IMR-90 (cell line): ENCODE results near the gene COL15A1. TPM values are rescaled to one million over a fixed set of nuclear protein-coding genes. Genes with fewer than 3 reads are reported as not detected.

Experiments used
- ATAC-seq: fragments of 200-7000 bp; cut with Tn5 transposase; 2 replicates; pipeline ENCODE4 v1.9.1; 2020; ENCODE audit warnings: low read depth, mild to moderate bottlenecking, moderate library complexity
- BruUV-seq: library from RNA; stranded (reverse); fragments of 400-500 nt; replicated peaks from 2 replicates; lab custom pipeline; 2021; lab: Mats Ljungman, UMichigan
- CTCF ChIA-PET: fragments of 300-600 bp; formaldehyde crosslinking; extraction: SDS; loops from one replicate; lab custom pipeline; 2021; ENCODE audit warnings: antibody characterized with exemption; lab: Yijun Ruan, JAX
- POLR2A ChIA-PET: fragments of 300-600 bp; sonication (Branson Sonifier 250); formaldehyde crosslinking; loops from one replicate; lab custom pipeline; 2022; ENCODE audit warnings: antibody characterized with exemption; ENCODE audit not compliant: unreplicated experiment; lab: Charles Lee
- DNase-seq: peaks from one replicate; pipeline ENCODE4 v3.0.0; 2013
- H2AFZ ChIP-seq: replicated peaks from 2 replicates; pipeline ENCODE3; 2013; ENCODE audit warnings: low read length, mild to moderate bottlenecking; ENCODE audit not compliant: poor library complexity
- H2AK5ac ChIP-seq: 2 replicates; pipeline ENCODE4 v1.6.1; 2013; ENCODE audit warnings: low read depth, low read length, inconsistent platforms
- H2AK9ac ChIP-seq: replicated peaks from 2 replicates; pipeline ENCODE3; 2013; ENCODE audit warnings: mild to moderate bottlenecking, low read depth, low read length, moderate library complexity; ENCODE audit not compliant: poor library complexity
- H2BK120ac ChIP-seq: 2 replicates; pipeline ENCODE4 v1.6.1; 2013; ENCODE audit warnings: low read depth, low read length, inconsistent platforms
- H2BK15ac ChIP-seq: 3 replicates; pipeline ENCODE4 v1.6.1; 2013; ENCODE audit warnings: low read depth, low read length, inconsistent platforms
- H2BK20ac ChIP-seq: 2 replicates; pipeline ENCODE4 v1.6.1; 2013; ENCODE audit warnings: low read depth, mild to moderate bottlenecking, inconsistent platforms, low read length, moderate library complexity
- H2BK5ac ChIP-seq: 2 replicates; pipeline ENCODE4 v1.6.1; 2013; ENCODE audit warnings: mild to moderate bottlenecking, low read depth, low read length, inconsistent platforms; ENCODE audit not compliant: poor library complexity, severe bottlenecking
- H3K14ac ChIP-seq: replicated peaks from 2 replicates; pipeline ENCODE4 v1.6.1; 2013; ENCODE audit warnings: low read depth, low read length, inconsistent platforms
- H3K18ac ChIP-seq: 2 replicates; pipeline ENCODE4 v1.6.1; 2013; ENCODE audit warnings: low read depth, low read length, control low read depth
- H3K23ac ChIP-seq: 2 replicates; pipeline ENCODE4 v1.6.1; 2013; ENCODE audit warnings: low read depth, low read length, inconsistent platforms
- H3K27ac ChIP-seq: 2 replicates; pipeline ENCODE4 v1.5.1; 2013; ENCODE audit warnings: mild to moderate bottlenecking, control low read depth, low read length; ENCODE audit not compliant: insufficient read depth
- H3K27me3 ChIP-seq: 2 replicates; pipeline ENCODE4 v1.6.1; 2013; ENCODE audit warnings: low read length; ENCODE audit not compliant: control insufficient read depth, insufficient read depth
- H3K36me3 ChIP-seq: 2 replicates; pipeline ENCODE4 v1.6.1; 2013; ENCODE audit warnings: low read length, mixed read lengths; ENCODE audit not compliant: control insufficient read depth, insufficient read depth
- H3K4ac ChIP-seq: 2 replicates; pipeline ENCODE4 v1.6.1; 2013; ENCODE audit warnings: low read depth, low read length, inconsistent platforms
- H3K4me1 ChIP-seq: 2 replicates; pipeline ENCODE4 v1.6.1; 2013; ENCODE audit warnings: low read length, mixed read lengths; ENCODE audit not compliant: control insufficient read depth, insufficient read depth
- H3K4me2 ChIP-seq: 2 replicates; pipeline ENCODE4 v1.6.1; 2013; ENCODE audit warnings: low read depth, mild to moderate bottlenecking, control low read depth, low read length, moderate library complexity
- H3K4me3 ChIP-seq: 2 replicates; pipeline ENCODE4 v1.5.1; 2013; ENCODE audit warnings: low read depth, mild to moderate bottlenecking, control low read depth, low read length, moderate library complexity; ENCODE audit not compliant: insufficient read depth
- H3K56ac ChIP-seq: 2 replicates; pipeline ENCODE4 v1.6.1; 2013; ENCODE audit warnings: low read length, inconsistent platforms; ENCODE audit not compliant: insufficient read depth; ENCODE audit errors: extremely low read depth
- H3K79me1 ChIP-seq, 2 experiments: 2 replicates each; pipeline ENCODE4 v1.6.1; 2013; ENCODE audit warnings: low read length in 2 of 2, inconsistent platforms in 1 of 2, low read depth in 1 of 2
- H3K9ac ChIP-seq: 2 replicates; pipeline ENCODE4 v1.6.1; 2013; ENCODE audit warnings: low read depth, low read length, control low read depth
- H3K9me1 ChIP-seq: 2 replicates; pipeline ENCODE4 v1.6.1; 2013; ENCODE audit warnings: low read length, inconsistent platforms; ENCODE audit not compliant: insufficient read depth
- H3K9me3 ChIP-seq: 2 replicates; pipeline ENCODE4 v1.6.1; 2013; ENCODE audit warnings: low read length; ENCODE audit not compliant: control insufficient read depth, insufficient read depth
- H4K20me1 ChIP-seq: 2 replicates; pipeline ENCODE4 v1.6.1; 2013; ENCODE audit warnings: low read length, inconsistent platforms; ENCODE audit not compliant: insufficient read depth
- H4K5ac ChIP-seq: 2 replicates; pipeline ENCODE4 v1.6.1; 2013; ENCODE audit warnings: mild to moderate bottlenecking, low read depth, low read length, control low read depth
- H4K8ac ChIP-seq, 2 experiments: 2 replicates each; pipeline ENCODE4 v1.6.1; 2013; ENCODE audit warnings: low read depth in 2 of 2, low read length in 2 of 2, control low read depth in 1 of 2, inconsistent platforms in 1 of 2
- H4K91ac ChIP-seq: 2 replicates; pipeline ENCODE4 v1.6.1; 2013; ENCODE audit warnings: low read depth, low read length, inconsistent platforms; ENCODE audit not compliant: insufficient read depth
- BHLHE40 ChIP-seq: fragments of 150-350 bp; IDR thresholded peaks from 2 replicates; pipeline ENCODE4 v1.6.1; 2016; ENCODE audit warnings: mild to moderate bottlenecking, low read depth, low read length
- CEBPB ChIP-seq: IDR thresholded peaks from 2 replicates; pipeline ENCODE4 v1.6.1; 2012; ENCODE audit warnings: low read depth, low read length, improper control_type of control experiment
- FOS ChIP-seq: fragments of 150-350 bp; IDR thresholded peaks from 2 replicates; pipeline ENCODE4 v1.6.1; 2016; ENCODE audit warnings: low read depth, low read length
- MAFK ChIP-seq: IDR thresholded peaks from 2 replicates; pipeline ENCODE4 v1.6.1; 2012; ENCODE audit warnings: low read depth, low read length, improper control_type of control experiment
- MAZ ChIP-seq: IDR thresholded peaks from 2 replicates; pipeline ENCODE4 v1.6.1; 2012; ENCODE audit warnings: low read depth, mild to moderate bottlenecking, low read length, improper control_type of control experiment, moderate library complexity, borderline replicate concordance
- MXI1 ChIP-seq: IDR thresholded peaks from 2 replicates; pipeline ENCODE4 v1.6.1; 2012; ENCODE audit warnings: low read depth, mild to moderate bottlenecking, low read length, moderate library complexity, borderline replicate concordance
- NFE2L2 ChIP-seq: fragments of 150-350 bp; IDR thresholded peaks from 2 replicates; pipeline ENCODE4 v1.6.1; 2016; ENCODE audit warnings: low read depth, mild to moderate bottlenecking, low read length
- POLR2A ChIP-seq: IDR thresholded peaks from 2 replicates; pipeline ENCODE4 v1.6.1; 2012; ENCODE audit warnings: mild to moderate bottlenecking, low read depth, low read length
- RAD21 ChIP-seq: IDR thresholded peaks from 2 replicates; pipeline ENCODE4 v1.6.1; 2012; ENCODE audit warnings: low read length, improper control_type of control experiment
- RCOR1 ChIP-seq: IDR thresholded peaks from 2 replicates; pipeline ENCODE4 v1.6.1; 2012; ENCODE audit warnings: mild to moderate bottlenecking, low read length, improper control_type of control experiment; ENCODE audit not compliant: insufficient replicate concordance
- RFX5 ChIP-seq: IDR thresholded peaks from 2 replicates; pipeline ENCODE4 v1.8.0; 2012; ENCODE audit warnings: low read depth, mild to moderate bottlenecking, low read length, moderate library complexity
- SMC3 ChIP-seq: fragments of 150-350 bp; IDR thresholded peaks from 2 replicates; pipeline ENCODE4 v1.6.1; 2016; ENCODE audit warnings: low read depth, mild to moderate bottlenecking, antibody characterized with exemption, low read length, moderate library complexity
- WGBS, 2 experiments: methylation state at CpG; one replicate each; pipeline versions ENCODE4 v1.1.5 to v1.1.7; 2013; ENCODE audit warnings: missing lambda C conversion rate in 2 of 2; ENCODE audit not compliant: insufficient read length in 1 of 2; ENCODE audit errors: extremely low coverage in 2 of 2; 5-methylcytosine and 5-hydroxymethylcytosine counted together
- dilution Hi-C: fragments of 300-500 bp; cut with HindIII; formaldehyde crosslinking; loops from one replicate; pipeline ENCODE4 v1.14.3; 2018; ENCODE audit warnings: low sequenced_read_pairs; ENCODE audit not compliant: unreplicated experiment
- in situ Hi-C: fragments of 300-500 bp; cut with MboI; formaldehyde crosslinking; loops from 3 replicates; pipeline ENCODE4 v1.14.3; 2019; ENCODE audit warnings: low sequenced_read_pairs, inconsistent platforms, mixed read lengths
- intact Hi-C: fragments of 100-400 bp; cut with micrococcal nuclease; formaldehyde crosslinking; loops from 2 replicates; pipeline ENCODE4 v1.10.0; 2022
- polyA plus RNA-seq, 3 experiments: library from polyadenylated mRNA; depleted of rRNA; stranded (reverse); fragments of >200 nt; gene quantifications; 2 replicates each; pipeline ENCODE4 v1.2.3, GENCODE V29; 2012; ENCODE audit warnings: low replicate concordance in 1 of 3
- total RNA-seq: library from RNA; depleted of rRNA; stranded (reverse); fragments of >200 nt; gene quantifications from 2 replicates; pipeline ENCODE4 v1.2.3, GENCODE V29; 2012
- TF ChIP-seq, protein P1 (sequence below): fragments of 150-350 bp; IDR thresholded peaks from 2 replicates; pipeline ENCODE4 v1.6.1; 2017; ENCODE audit warnings: mild to moderate bottlenecking, antibody characterized with exemption, low read length, low read depth
- TF ChIP-seq, protein P2 (sequence below): fragments of 150-350 bp; IDR thresholded peaks from 2 replicates; pipeline ENCODE4 v1.6.1; 2016; ENCODE audit warnings: low read depth, mild to moderate bottlenecking, low read length, moderate library complexity, borderline replicate concordance

The COL15A1 gene
- total and polyA plus RNA-seq, 2 of the 4 experiments (the other 2 are of a cell fraction): 2.2 to 3.7 TPM

DNA sequence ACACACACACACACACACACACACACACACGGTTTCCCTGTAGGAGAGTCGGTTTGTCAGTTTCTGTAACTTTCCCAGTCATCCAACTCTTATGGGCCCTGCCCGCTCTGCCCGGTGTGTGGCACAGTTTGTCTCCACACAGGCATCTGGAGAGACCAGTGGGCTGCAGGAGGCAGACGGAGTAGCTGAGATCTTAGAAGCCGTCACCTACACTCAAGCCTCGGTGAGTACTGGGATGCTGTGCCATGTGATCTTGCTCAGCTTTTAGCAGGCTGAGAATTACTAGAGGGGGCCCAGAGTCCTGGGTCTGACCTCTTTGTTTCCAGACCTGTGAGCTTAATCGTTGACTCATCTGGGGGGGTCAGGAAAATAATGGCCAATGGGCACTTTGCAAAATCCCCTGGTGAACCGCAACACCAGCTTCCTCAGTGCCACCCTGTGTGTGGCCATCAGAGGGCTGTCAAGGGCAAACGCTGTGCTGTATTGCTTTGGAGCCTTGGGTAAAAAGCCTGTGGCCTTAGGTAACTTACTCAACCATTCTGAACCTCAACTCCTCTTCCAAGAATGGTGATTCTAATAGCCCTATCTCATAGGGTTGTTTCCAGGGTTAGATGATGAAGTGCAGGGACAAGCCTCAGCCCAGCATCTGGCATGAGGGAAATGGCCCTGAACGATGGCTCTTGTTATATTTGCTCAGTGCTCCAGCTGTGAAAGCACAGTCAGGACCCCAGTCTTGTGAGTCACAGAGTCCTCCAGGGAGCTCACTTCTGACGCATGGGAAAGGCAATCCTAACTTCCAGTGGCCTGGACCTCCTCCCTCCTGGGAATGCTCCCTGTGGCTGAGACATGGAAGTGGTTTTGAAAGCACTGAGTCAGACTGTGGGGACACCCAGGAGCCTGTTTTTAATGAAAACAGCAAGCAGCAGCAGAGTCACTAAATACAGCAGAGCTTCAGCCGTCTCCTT lies 45.6 kb downstream of the COL15A1 start:
- dilution Hi-C loops: no loop called here
- H3K4me3 ChIP-seq: no peak overlapping the region
- H3K79me1 ChIP-seq: peaks cover 0 to 21% of the 10 kb centered on the region in 2 experiments; a peak in 3 of 4 replicates
- H3K56ac ChIP-seq: no peak overlapping the region
- POLR2A ChIA-PET: interaction anchor here (0.5 kb wide), 1 partner anchor 414 kb away, joined by 3 read pairs; no protein-coding TSS in a partner anchor
- no peaks in the 10 kb centered on the region for H3K27me3 ChIP-seq
- 43% methylated on average over 3 of the region's 13 CpGs; no CpG with 5 or more reads in 1 of the 2 experiments for WGBS, 2 experiments
- peak overlapping the region; percentile 43; the same call in 2 of the 3 replicates for H2BK15ac ChIP-seq
- no peak overlapping the region for H3K23ac ChIP-seq
- H3K18ac ChIP-seq: peak overlapping the region; percentile 8; the same call in 1 of the 2 replicates
- H4K20me1 ChIP-seq: peaks cover 8% of the 10 kb centered on the region; the same call in 1 of the 2 replicates
- peak overlapping the region; percentile 65; the same call in 1 of the 2 replicates for H2BK20ac ChIP-seq
- peaks cover 13% of the 10 kb centered on the region for H3K4me1 ChIP-seq
- peak overlapping the region in 1 of 2 experiments; percentile 61; a peak in 1 of 4 replicates for H4K8ac ChIP-seq
- peaks cover 38% of the 10 kb centered on the region; the same call in 1 of the 2 replicates for H3K36me3 ChIP-seq
- DNase-seq (peak; percentile 100), ATAC-seq (peak; percentile 96)
- no peak overlapping the region for H2AK9ac ChIP-seq
- in situ Hi-C loops: no loop called here
- peak overlapping the region; percentile 56 for H3K4ac ChIP-seq
- H4K5ac ChIP-seq: 0 out of 2 replicates have a peak overlapping the region, but pooled peaks have one; percentile 7
- no peak overlapping the region for H3K9ac ChIP-seq
- H3K27ac ChIP-seq: peak overlapping the region; percentile 52
- CTCF ChIA-PET: interaction anchor here (0.6 to 2.0 kb wide), 2 partner anchors 128 to 423 kb away, joined by 5 to 6 read pairs; no protein-coding TSS in a partner anchor
- peak overlapping the region; percentile 18 for H4K91ac ChIP-seq
- no peak overlapping the region for H3K4me2 ChIP-seq
- H3K14ac ChIP-seq: peak overlapping the region; percentile 78
- H3K9me1 ChIP-seq: peaks cover 24% of the 10 kb centered on the region
- no peaks in the 10 kb centered on the region for H3K9me3 ChIP-seq
- intact Hi-C loops: no loop called here
- BruUV-seq: no TSS peak
- peak overlapping the region; percentile 83; the same call in 1 of the 2 replicates for H2BK120ac ChIP-seq
- peak overlapping the region; percentile 27 for H2BK5ac ChIP-seq
- H2AK5ac ChIP-seq: peak overlapping the region; percentile 64
- H2AFZ ChIP-seq: no peak overlapping the region
- TF ChIP-seq MXI1 (no peak), RFX5 (no peak), RCOR1 (peak; percentile 90), BHLHE40 (peak; percentile 49), FOS (peak; percentile 93), CEBPB (peak; percentile 78), NFE2L2 (no peak), POLR2A (peak; percentile 44; the same call in 1 of the 2 replicates), SMC3 (no peak), MAFK (no peak; the same call in none of the 2 replicates), MAZ (peak; percentile 71; the same call in 1 of the 2 replicates), RAD21 (peak; percentile 31; the same call in 1 of the 2 replicates)
- TF ChIP-seq, protein P1, sequence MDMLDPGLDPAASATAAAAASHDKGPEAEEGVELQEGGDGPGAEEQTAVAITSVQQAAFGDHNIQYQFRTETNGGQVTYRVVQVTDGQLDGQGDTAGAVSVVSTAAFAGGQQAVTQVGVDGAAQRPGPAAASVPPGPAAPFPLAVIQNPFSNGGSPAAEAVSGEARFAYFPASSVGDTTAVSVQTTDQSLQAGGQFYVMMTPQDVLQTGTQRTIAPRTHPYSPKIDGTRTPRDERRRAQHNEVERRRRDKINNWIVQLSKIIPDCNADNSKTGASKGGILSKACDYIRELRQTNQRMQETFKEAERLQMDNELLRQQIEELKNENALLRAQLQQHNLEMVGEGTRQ: no peak
- TF ChIP-seq, protein P2, sequence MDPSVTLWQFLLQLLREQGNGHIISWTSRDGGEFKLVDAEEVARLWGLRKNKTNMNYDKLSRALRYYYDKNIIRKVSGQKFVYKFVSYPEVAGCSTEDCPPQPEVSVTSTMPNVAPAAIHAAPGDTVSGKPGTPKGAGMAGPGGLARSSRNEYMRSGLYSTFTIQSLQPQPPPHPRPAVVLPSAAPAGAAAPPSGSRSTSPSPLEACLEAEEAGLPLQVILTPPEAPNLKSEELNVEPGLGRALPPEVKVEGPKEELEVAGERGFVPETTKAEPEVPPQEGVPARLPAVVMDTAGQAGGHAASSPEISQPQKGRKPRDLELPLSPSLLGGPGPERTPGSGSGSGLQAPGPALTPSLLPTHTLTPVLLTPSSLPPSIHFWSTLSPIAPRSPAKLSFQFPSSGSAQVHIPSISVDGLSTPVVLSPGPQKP: no peak
